Ascending aorta (tissue), 2 donors: ENCODE results near the gene LCP2. TPM values are rescaled to one million over a fixed set of nuclear protein-coding genes. Genes with fewer than 3 reads are reported as not detected.

Experiments used
- DNase-seq, 2 donors: peaks; one replicate each; pipeline ENCODE4 v3.0.0-alpha.2; 2019; ENCODE audit warnings: low spot score in 2 of 2
- H3K27ac ChIP-seq, 2 donors: fragments of 200-600 bp; sonication (generic); one replicate each; pipeline ENCODE4 v1.5.1; 2016 to 2017; ENCODE audit warnings: mild to moderate bottlenecking in 1 of 2
- H3K27me3 ChIP-seq: fragments of 200-600 bp; sonication (generic); one replicate; pipeline ENCODE4 v1.5.1; 2017
- H3K36me3 ChIP-seq, 2 donors: fragments of 200-600 bp; sonication (generic); one replicate each; pipeline ENCODE4 v1.5.1; 2016
- H3K4me1 ChIP-seq, 2 donors: fragments of 200-600 bp; sonication (generic); one replicate each; pipeline ENCODE4 v1.5.1; 2016 to 2017; ENCODE audit warnings: mild to moderate bottlenecking in 1 of 2
- H3K4me3 ChIP-seq, 2 donors: fragments of 200-600 bp; sonication (generic); one replicate each; pipeline ENCODE4 v1.5.1; 2016 to 2017; ENCODE audit warnings: mild to moderate bottlenecking in 1 of 2
- H3K9me3 ChIP-seq, 2 donors: fragments of 200-600 bp; sonication (generic); one replicate each; pipeline ENCODE4 v1.5.1; 2016
- intact Hi-C: fragments of 100-400 bp; cut with DNase I; formaldehyde crosslinking; loops from one replicate; pipeline ENCODE4 v1.15.1; 2023
- total RNA-seq: library from RNA; depleted of rRNA; stranded (reverse); fragments of >200 nt; gene quantifications from one replicate; pipeline ENCODE4 v1.1.0, GENCODE V29; 2016
- TF ChIP-seq, protein P1 (sequence below), 3 experiments: fragments of 200-600 bp in 2 of 3; fragments of 450-650 bp in 1 of 3; sonication (generic) in 2 of 3; IDR thresholded peaks; one replicate each; pipeline ENCODE4 v1.5.1; 2016 to 2019; ENCODE audit warnings: antibody characterized with exemption in 3 of 3, mild to moderate bottlenecking in 1 of 3, moderate library complexity in 1 of 3

LCP2 gene
- total RNA-seq, 1 donor from 2014 or later: 9.3 TPM

DNA sequence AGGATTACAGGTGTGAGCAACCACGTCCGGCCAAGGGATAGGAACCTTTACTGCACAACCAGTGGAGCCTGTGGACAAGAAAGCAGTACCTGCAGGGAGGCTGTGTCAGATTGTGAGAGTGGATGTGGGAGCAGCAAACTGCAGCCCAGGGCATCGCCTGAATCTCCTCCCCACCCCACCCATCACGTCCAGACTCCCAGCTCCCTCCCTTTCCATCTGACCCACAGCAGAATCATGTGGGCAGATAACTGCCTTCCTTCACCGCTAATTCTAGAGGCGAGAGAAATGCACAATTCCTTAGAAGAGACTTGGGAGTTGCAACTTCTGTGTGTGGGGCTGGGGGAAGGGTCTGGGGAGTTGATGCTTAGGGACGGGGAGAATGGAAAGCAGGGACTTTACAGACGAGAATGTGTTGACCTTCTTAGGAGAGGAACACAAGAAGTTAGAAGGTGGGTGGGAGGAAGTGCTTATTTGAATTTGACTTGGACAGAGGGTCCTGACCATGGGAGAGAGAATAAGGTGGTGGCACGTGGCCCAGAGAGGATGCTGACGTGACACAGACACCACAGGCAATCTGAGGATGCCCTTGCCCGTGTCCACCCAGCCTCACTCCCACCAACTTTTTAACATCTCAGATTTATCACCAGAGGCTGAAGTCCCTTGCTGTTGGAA is 4.5 kb upstream of the LCP2 start:
- Histone ChIP-seq H3K4me1 (peaks cover 6 to 16% of the 10 kb centered on the region in 2 donors), H3K36me3 (no peaks in the 10 kb centered on the region), H3K9me3 (no peaks in the 10 kb centered on the region), H3K4me3 (no peak overlapping the region), H3K27me3 (no peaks in the 10 kb centered on the region), H3K27ac (no peak overlapping the region)
- intact Hi-C loops: no loop called here
- DNase-seq: no peak
- TF ChIP-seq, protein P1, sequence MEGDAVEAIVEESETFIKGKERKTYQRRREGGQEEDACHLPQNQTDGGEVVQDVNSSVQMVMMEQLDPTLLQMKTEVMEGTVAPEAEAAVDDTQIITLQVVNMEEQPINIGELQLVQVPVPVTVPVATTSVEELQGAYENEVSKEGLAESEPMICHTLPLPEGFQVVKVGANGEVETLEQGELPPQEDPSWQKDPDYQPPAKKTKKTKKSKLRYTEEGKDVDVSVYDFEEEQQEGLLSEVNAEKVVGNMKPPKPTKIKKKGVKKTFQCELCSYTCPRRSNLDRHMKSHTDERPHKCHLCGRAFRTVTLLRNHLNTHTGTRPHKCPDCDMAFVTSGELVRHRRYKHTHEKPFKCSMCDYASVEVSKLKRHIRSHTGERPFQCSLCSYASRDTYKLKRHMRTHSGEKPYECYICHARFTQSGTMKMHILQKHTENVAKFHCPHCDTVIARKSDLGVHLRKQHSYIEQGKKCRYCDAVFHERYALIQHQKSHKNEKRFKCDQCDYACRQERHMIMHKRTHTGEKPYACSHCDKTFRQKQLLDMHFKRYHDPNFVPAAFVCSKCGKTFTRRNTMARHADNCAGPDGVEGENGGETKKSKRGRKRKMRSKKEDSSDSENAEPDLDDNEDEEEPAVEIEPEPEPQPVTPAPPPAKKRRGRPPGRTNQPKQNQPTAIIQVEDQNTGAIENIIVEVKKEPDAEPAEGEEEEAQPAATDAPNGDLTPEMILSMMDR (IDR thresholded peaks at IDR 0.05): no peak

DNA sequence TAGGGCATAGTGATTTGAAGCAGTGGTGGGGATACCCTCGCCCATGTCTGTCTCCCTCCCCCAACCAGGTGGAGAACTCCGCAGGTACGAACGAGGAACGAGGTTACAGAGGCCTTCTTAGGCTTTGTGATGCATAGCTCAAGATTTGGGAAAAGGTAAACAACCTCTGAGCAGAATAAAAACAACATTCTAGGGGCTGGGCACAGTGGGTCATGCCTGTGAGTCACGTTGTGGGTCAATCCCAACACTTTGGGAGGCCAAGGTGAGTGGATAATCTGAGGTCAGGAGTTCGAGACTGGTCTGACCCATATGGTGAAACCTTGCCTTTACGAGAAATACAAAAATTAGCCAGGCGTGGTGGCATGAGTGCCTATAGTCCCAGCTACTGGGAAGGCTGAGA is 3.6 kb upstream of the LCP2 start:
- no peak overlapping the region for H3K4me3 ChIP-seq
- intact Hi-C loops: no loop called here
- no peaks in the 10 kb centered on the region for H3K9me3 ChIP-seq
- H3K27me3 ChIP-seq: no peaks in the 10 kb centered on the region
- TF ChIP-seq, protein P1 (IDR thresholded peaks at IDR 0.05): no peak
- H3K27ac ChIP-seq: peak overlapping the region in 1 of 2 donors; percentile 47
- peaks cover 0 to 8% of the 10 kb centered on the region in 2 donors for H3K4me1 ChIP-seq
- DNase-seq: no peak
- H3K36me3 ChIP-seq: no peaks in the 10 kb centered on the region

DNA sequence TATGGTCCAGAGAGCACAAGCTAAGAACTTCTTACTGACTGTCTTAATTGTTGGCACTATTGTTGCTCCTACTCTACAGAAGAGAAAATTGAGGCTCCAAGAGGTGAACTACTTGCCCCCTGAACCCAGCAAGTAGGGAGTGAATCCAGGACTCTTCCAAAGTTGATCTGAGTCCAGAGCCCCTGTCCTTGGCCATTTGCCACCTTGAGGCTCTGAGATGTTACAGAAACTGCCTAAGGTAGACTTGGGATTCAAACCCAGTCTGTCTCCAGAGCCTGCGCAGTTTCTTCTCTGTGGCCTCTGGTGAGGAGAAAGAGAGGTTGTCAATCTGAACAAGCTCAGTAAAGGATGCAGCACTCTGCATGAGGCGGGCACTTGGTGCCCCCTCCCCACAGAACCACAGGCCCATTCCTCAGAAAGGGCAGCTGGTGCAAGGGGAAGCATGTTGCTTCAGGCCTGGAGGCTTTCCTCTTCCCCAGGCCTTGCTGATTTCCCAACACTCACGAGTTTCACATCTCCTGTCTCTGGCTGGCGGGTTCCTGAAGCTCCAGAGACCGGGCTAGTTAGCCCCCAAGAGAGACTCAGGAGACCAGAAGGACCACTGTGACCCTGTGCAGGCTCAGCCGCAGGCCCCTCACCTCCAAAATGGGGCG is 2.9 kb upstream of the LCP2 start:
- peak overlapping the region in 1 of 2 donors; percentile 47 for H3K27ac ChIP-seq
- H3K36me3 ChIP-seq: no peaks in the 10 kb centered on the region
- no peak for DNase-seq
- intact Hi-C loops: no loop called here
- TF ChIP-seq, protein P1 (IDR thresholded peaks at IDR 0.05): no peak
- no peaks in the 10 kb centered on the region for H3K27me3 ChIP-seq
- H3K4me3 ChIP-seq: no peak overlapping the region
- H3K4me1 ChIP-seq: peaks cover 0 to 4% of the 10 kb centered on the region in 2 donors
- no peaks in the 10 kb centered on the region for H3K9me3 ChIP-seq

DNA sequence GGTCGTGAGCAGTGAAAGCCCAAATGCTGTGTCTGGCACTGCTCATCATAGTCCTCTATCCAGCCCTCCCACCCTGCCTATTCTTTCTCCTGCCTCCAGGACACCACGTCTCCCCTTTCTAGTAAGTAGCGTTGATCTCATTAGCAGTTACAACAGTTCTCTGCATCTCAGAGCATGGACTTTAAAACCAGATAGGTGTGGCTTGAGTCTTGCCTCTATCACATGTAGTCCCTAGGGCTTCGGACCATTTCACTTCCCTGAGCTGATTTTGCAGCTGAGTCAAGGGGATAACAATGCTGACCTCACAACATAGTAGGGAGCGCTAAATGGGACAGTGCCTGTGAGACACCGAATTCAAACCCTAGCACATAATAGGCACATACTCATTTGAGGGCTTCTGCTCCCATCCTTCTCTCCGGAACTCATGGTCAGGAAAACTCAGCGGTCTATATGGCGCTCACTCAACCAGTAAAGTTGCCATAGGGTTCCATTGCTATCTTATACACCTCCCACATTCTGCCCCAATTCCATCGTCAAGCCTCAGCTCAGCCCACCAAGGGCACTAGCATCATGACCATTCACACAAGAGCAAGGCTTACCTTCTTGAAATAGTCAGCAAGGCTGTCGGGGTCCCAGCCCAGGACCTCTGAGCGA is 515 bp downstream of the LCP2 start:
- Histone ChIP-seq H3K4me3 (peak overlapping the region; percentile 25 to 56), H3K36me3 (no peaks in the 10 kb centered on the region), H3K9me3 (no peaks in the 10 kb centered on the region), H3K27ac (peak overlapping the region in 1 of 2 donors; percentile 65), H3K27me3 (no peaks in the 10 kb centered on the region), H3K4me1 (no peaks in the 10 kb centered on the region)
- intact Hi-C loops: no loop called here
- peak in 1 of 2 donors; percentile 53 for DNase-seq
- TF ChIP-seq, protein P1 (IDR thresholded peaks at IDR 0.05): no peak

DNA sequence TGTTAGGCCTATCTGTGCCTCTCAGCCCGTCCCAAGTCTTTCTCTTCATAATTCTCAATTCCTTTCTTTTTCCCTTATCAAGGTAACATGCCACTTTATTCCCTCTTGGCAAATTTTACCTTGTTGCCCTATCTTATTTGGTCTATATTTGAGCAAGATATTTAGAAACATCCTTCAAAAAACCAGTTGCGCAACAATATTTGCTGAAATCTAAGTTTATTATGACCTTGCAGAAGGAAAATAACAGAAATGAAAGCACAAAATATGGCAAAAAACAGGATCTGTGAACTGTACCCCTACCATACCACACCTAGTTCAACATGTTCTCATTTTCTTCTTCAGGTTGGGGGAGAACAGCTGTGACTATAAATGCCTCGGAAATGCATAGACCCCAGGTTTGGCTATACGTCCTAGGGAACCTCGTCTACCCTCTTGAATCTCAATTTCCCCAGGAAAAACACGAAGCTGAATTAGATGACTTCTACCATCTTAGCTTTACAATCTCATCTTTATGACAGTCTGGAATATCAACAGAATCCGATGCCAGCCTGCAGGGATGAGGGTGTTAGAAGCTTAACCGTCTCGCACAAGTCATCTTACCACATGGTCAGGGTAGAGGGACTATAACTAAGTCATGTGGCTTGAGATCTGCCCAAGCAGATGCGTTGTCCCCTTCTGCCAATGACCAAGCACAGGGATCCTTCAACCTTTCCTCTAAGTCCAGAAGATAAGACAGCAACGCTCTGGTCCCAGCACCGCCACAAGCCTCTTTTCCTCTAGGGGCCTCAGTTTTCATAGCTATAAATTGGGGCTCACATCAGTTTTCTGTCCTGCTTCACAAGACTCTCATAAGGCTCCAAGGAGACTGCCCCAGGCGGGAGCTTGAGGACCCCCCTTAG is 1.3 kb downstream of the LCP2 start:
- Histone ChIP-seq H3K4me3 (peak overlapping the region in 1 of 2 donors; percentile 56), H3K4me1 (no peaks in the 10 kb centered on the region), H3K36me3 (no peaks in the 10 kb centered on the region), H3K27me3 (no peaks in the 10 kb centered on the region), H3K9me3 (no peaks in the 10 kb centered on the region), H3K27ac (peak overlapping the region in 1 of 2 donors; percentile 65)
- no peak for DNase-seq
- TF ChIP-seq, protein P1 (IDR thresholded peaks at IDR 0.05): no peak
- intact Hi-C loops: no loop called here
